Neural progenitor cell (in vitro differentiated cells): ENCODE data around the gene MYO1D. TPM values are rescaled to one million over a fixed set of nuclear protein-coding genes. Genes with fewer than 3 reads are reported as not detected.
A peak's percentile ranks its signal among the peaks of the same experiment; 100 is the strongest.

Experiments used
- DNase-seq: peaks from one replicate; pipeline ENCODE4 v3.0.0-alpha.2; 2016; ENCODE audit warnings: low spot score
- H2AFZ ChIP-seq: fragments of 200-600 bp; sonication (generic); replicated peaks from 2 replicates; pipeline ENCODE4 v1.6.1; 2016; ENCODE audit warnings: antibody characterized with exemption
- H3F3A ChIP-seq: fragments of 200-600 bp; sonication (generic); 2 replicates; pipeline ENCODE4 v1.6.1; 2016; ENCODE audit warnings: antibody characterized with exemption, low read depth
- H3K27ac ChIP-seq: fragments of 200-600 bp; sonication (generic); 2 replicates; pipeline ENCODE4 v1.5.1; 2016; ENCODE audit warnings: mild to moderate bottlenecking
- H3K27me3 ChIP-seq: fragments of 200-600 bp; sonication (generic); 2 replicates; pipeline ENCODE4 v1.6.1; 2016; ENCODE audit warnings: mild to moderate bottlenecking, moderate library complexity
- H3K36me3 ChIP-seq: fragments of 200-600 bp; sonication (generic); 2 replicates; pipeline ENCODE4 v1.5.1; 2016
- H3K4me1 ChIP-seq: fragments of 200-600 bp; sonication (generic); 2 replicates; pipeline ENCODE4 v1.6.1; 2016; ENCODE audit warnings: mixed run types
- H3K4me2 ChIP-seq: fragments of 200-600 bp; sonication (generic); 2 replicates; pipeline ENCODE4 v1.6.1; 2016
- H3K4me3 ChIP-seq: fragments of 200-600 bp; sonication (generic); 2 replicates; pipeline ENCODE4 v1.5.1; 2016
- H3K79me2 ChIP-seq: fragments of 200-600 bp; sonication (generic); 2 replicates; pipeline ENCODE4 v1.6.1; 2016; ENCODE audit warnings: low read depth
- H3K9ac ChIP-seq: fragments of 200-600 bp; sonication (generic); 2 replicates; pipeline ENCODE4 v1.6.1; 2016
- H3K9me3 ChIP-seq: fragments of 200-600 bp; sonication (generic); 2 replicates; pipeline ENCODE4 v1.5.1; 2016; ENCODE audit warnings: low read depth
- H4K20me1 ChIP-seq: fragments of 200-600 bp; sonication (generic); 2 replicates; pipeline ENCODE4 v1.6.1; 2016; ENCODE audit warnings: low read depth
- H3K27ac Mint-ChIP-seq: 3 replicates; pipeline ENCODE4 v1.8.0; 2021; ENCODE audit warnings: mixed read lengths
- H3K27me3 Mint-ChIP-seq: 2 replicates; pipeline ENCODE4 v1.8.0; 2022; ENCODE audit warnings: low read depth, mild to moderate bottlenecking, inconsistent platforms, moderate library complexity, mixed read lengths; ENCODE audit not compliant: insufficient read depth
- H3K36me3 Mint-ChIP-seq: 3 replicates; pipeline ENCODE4 v1.8.0; 2021; ENCODE audit warnings: mixed read lengths
- H3K4me1 Mint-ChIP-seq: 3 replicates; pipeline ENCODE4 v1.8.0; 2021; ENCODE audit warnings: mixed read lengths
- H3K4me3 Mint-ChIP-seq: 3 replicates; pipeline ENCODE4 v1.8.0; 2021; ENCODE audit warnings: mild to moderate bottlenecking, moderate library complexity, mixed read lengths
- H3K9me3 Mint-ChIP-seq: 3 replicates; pipeline ENCODE4 v1.8.0; 2020; ENCODE audit warnings: mixed read lengths
- CTCF ChIP-seq: fragments of 200-600 bp; sonication (generic); IDR thresholded peaks from 2 replicates; pipeline ENCODE4 v1.5.1; 2017; ENCODE audit warnings: antibody characterized with exemption, mild to moderate bottlenecking
- EZH2 ChIP-seq: fragments of 200-600 bp; sonication (generic); IDR thresholded peaks from 2 replicates; pipeline ENCODE4 v1.6.1; 2017; ENCODE audit warnings: antibody characterized with exemption, mild to moderate bottlenecking, moderate library complexity
- EZH2phosphoT487 ChIP-seq: fragments of 200-600 bp; sonication (generic); IDR thresholded peaks from 2 replicates; pipeline ENCODE4 v1.6.1; 2017; ENCODE audit warnings: antibody characterized with exemption
- total RNA-seq: library from RNA; depleted of rRNA; stranded (reverse); fragments of >200 nt; gene quantifications from 2 replicates; pipeline ENCODE4 v1.2.3, GENCODE V29; 2015; ENCODE audit warnings: low replicate concordance

The MYO1D gene
- total RNA-seq, 1 donor from 2014 or later: 6.2 TPM

DNA sequence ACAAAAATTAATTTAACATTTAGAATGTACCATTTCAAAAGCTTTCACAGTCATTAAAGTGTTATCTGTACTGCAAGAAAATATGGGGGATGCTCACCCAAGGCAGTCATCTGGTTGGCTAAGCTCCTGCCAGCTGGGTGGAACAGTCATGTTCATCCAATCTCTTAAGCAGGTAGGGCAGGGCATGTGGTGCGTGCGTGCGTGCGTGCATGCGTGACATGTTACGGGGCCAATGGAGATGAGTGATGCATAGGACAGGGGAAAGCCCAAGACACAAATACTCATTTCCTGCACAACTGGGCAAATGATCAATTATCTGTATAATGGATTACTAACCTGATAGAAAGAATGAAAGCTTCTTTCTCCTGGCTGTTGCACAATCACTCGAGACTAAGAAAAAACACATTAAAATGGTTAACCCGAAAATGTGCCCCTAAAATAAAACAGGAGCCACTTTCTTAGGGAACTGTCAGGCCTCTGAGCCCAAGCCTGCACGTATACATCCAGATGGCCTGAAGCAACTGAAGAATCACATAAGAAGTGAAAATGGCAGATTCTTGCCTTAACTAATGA, 104.4 kb downstream of the MYO1D start:
- Histone ChIP-seq H3K27ac (no peak overlapping the region), H4K20me1 (no peaks in the 10 kb centered on the region), H3K4me1 (peaks cover 10% of the 10 kb centered on the region), H2AFZ (no peak overlapping the region), H3K4me3 (no peak overlapping the region), H3F3A (no peaks in the 10 kb centered on the region), H3K79me2 (no peaks in the 10 kb centered on the region), H3K27me3 (no peaks in the 10 kb centered on the region), H3K9ac (no peak overlapping the region), H3K9me3 (no peaks in the 10 kb centered on the region), H3K36me3 (no peaks in the 10 kb centered on the region), H3K4me2 (no peak overlapping the region)
- TF ChIP-seq EZH2: no peak
- TF ChIP-seq CTCF: no peak
- no peak for TF ChIP-seq EZH2phosphoT487
- Mint-ChIP-seq H3K27me3 (peaks cover 3% of the 10 kb centered on the region), H3K36me3 (no peaks in the 10 kb centered on the region), H3K4me1 (peaks cover 13% of the 10 kb centered on the region), H3K27ac (no peak overlapping the region), H3K4me3 (no peak overlapping the region), H3K9me3 (no peaks in the 10 kb centered on the region)
- no peak for DNase-seq

GRCh38 chr17:32771396-32771795, 105.5 kb downstream of the MYO1D start:
- Histone ChIP-seq H3K27me3 (no peaks in the 10 kb centered on the region), H3K4me1 (peaks cover 10% of the 10 kb centered on the region), H3K79me2 (no peaks in the 10 kb centered on the region), H3K4me2 (no peak overlapping the region), H2AFZ (no peak overlapping the region), H3K9ac (no peak overlapping the region), H3K27ac (no peak overlapping the region), H4K20me1 (no peaks in the 10 kb centered on the region), H3K4me3 (no peak overlapping the region), H3K36me3 (no peaks in the 10 kb centered on the region), H3F3A (no peaks in the 10 kb centered on the region), H3K9me3 (no peaks in the 10 kb centered on the region)
- Mint-ChIP-seq H3K4me1 (peaks cover 13% of the 10 kb centered on the region), H3K9me3 (no peaks in the 10 kb centered on the region), H3K27ac (no peak overlapping the region), H3K4me3 (no peak overlapping the region), H3K27me3 (peaks cover 7% of the 10 kb centered on the region), H3K36me3 (no peaks in the 10 kb centered on the region)
- no peak for DNase-seq
- no peak for TF ChIP-seq EZH2phosphoT487
- TF ChIP-seq CTCF: no peak
- no peak for TF ChIP-seq EZH2

- H3K27ac Mint-ChIP-seq: no peak overlapping the region
- no peak overlapping the region for H3K4me3 ChIP-seq
These were observed 107.1 kb downstream of the MYO1D start for GRCh38 chr17:32769846-32770245.

More at GRCh38 chr17:32769846-32770245, 107.1 kb downstream of the MYO1D start:
- Mint-ChIP-seq H3K27me3 (peaks cover 7% of the 10 kb centered on the region), H3K36me3 (no peaks in the 10 kb centered on the region), H3K4me1 (peaks cover 13% of the 10 kb centered on the region), H3K9me3 (no peaks in the 10 kb centered on the region), H3K4me3 (no peak overlapping the region)
- no peaks in the 10 kb centered on the region for H3K36me3 ChIP-seq
- H3K9ac ChIP-seq: no peak overlapping the region
- no peak overlapping the region for H3K4me2 ChIP-seq
- H3F3A ChIP-seq: no peaks in the 10 kb centered on the region
- no peaks in the 10 kb centered on the region for H3K79me2 ChIP-seq
- H4K20me1 ChIP-seq: no peaks in the 10 kb centered on the region
- H3K27me3 ChIP-seq: no peaks in the 10 kb centered on the region
- TF ChIP-seq CTCF (peak; percentile 54), EZH2phosphoT487 (no peak)
- no peak overlapping the region for H3K27ac ChIP-seq
- H2AFZ ChIP-seq: no peak overlapping the region
- DNase-seq: peak; percentile 26
- H3K9me3 ChIP-seq: no peaks in the 10 kb centered on the region
- H3K4me1 ChIP-seq: peaks cover 10% of the 10 kb centered on the region
